Amniotic stem cell (primary cell): ENCODE results near the gene CTBP2.
"Not testable (repeated sequence)": the region's sequence is repeated elsewhere in the genome, so short reads cannot be mapped to it uniquely, and the experiment has no call there.

Source experiments
- DNase-seq: peaks from one replicate; lab custom pipeline; 2025; lab: John Stamatoyannopoulos, UW

Gene CTBP2

DNA sequence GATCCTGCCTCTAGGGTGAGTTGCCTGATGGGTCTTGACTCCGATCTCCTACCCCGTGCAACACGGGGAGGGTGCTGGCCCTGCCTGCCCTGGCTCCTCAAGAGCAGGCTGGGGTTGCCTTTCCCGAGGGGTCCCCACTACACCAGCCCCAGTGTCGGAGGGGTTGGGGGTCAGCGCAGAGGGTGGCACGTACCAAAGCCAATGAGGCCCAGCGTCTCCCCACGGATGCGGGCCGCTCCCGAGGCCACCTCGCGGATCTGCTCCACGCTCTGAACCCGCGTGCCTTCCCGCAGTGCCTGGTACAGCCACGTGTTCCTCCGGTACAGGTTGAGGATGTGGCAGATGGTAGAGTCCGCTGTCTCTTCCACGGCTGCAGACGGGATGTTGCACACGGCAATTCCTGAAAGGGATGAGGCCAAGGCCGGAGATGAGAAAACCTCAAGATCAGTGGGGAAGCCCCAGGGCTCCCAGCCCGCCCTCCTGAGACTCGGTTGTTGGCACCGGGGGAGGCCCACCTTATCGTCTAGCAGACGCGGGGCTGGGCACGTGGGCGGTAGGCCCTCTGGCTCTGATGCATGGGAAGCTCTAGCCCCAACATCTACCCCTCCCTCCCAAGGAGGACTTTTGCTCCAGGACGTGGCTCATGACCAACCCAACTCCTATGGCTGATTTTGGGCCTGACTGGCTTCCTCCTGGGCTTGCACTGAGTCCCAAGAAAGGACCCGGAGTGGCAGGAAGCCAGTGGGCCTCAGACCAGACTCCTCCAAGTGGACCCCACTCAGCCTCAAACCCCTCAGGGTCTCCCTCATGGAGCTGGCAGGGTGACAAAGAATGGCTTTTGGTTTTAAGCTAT lies 162.4 kb downstream of the CTBP2 start:
- no peak for DNase-seq

DNA sequence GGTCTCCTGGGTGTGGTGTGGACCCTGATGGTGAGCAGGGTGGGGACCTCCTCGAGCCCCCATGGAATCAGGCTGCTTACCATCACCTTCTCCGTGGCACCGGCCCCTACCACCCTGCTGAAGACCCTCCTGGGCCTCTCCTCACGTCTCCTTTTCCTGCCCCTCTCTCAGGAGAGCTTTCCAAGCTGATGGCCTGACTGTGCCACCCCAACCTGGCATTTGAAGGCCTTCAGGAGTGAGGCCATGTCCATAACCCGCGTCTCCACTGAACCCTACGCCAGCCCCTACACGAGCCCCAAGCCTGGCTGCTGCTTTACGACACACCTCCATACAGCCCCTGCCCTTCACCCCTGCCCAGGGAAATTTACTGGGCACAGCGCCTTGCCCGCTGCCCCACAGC lies 163.1 kb downstream of the CTBP2 start:
- DNase-seq = no peak

GRCh38 chr10:124996854-124997215 lies 163.5 kb downstream of the CTBP2 start:
- no peak for DNase-seq

GRCh38 chr10:124996127-124996853 lies 164.1 kb downstream of the CTBP2 start:
- no peak for DNase-seq

DNA sequence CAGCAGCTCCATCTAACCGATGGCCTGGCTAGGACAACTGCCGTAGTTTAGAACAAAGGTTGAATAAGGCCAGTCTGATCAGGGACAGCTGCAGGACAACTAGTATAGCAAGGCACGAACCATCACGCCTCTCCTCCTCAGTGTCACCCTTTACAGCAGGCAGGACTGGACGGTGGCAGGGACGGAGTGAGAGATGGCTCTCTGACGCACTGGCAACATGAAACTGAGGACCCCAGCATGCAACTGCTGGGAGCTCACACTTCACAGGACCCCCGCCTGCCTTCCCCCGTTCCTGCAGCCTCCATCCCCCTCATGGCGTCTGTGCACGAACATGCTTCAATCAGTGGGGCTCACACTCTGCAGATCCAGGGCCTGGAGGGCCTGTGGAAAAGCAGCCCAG lies 164.8 kb downstream of the CTBP2 start:
- no peak for DNase-seq

GRCh38 chr10:124994573-124995473 lies 165.5 kb downstream of the CTBP2 start:
- DNase-seq = no peak

DNA sequence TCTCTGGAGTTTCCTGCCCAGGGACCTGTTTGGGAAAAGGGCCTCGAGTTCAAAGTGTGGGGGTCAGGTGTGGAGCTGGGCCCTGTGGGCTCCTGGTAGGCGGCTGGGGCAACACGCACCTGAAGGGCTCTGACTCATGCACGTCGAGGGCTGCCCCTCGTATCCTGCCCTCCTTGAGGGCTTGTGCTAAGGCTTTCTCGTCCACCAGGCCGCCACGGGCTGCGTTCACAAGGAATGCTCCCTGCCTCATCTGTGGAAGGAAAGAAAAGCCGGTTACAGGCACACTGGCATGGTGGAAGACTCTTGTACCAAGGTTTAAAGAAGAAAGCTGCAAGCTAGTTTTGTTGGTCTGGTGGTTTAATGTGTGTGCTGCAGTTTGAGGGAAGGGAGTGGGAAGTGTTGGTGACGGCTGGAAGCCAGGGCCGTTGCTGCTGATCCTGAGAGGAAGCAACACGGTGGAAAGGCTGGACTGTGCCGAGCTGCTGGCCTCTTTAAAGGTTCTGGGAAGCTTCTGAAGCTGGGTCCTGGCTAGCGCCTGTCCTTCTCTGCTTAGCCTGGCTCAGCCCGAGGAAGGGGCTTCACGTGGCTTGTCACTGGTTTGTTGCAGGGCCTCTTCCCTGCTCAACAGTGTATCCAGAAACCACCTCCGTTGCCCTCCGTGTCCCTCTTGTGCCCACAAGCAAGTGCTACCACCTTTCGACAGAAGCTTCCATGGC lies 166.5 kb downstream of the CTBP2 start:
- DNase-seq = no peak

- no peak for DNase-seq
Measured at GRCh38 chr10:124993345-124993708, 167.0 kb downstream of the CTBP2 start.

DNA sequence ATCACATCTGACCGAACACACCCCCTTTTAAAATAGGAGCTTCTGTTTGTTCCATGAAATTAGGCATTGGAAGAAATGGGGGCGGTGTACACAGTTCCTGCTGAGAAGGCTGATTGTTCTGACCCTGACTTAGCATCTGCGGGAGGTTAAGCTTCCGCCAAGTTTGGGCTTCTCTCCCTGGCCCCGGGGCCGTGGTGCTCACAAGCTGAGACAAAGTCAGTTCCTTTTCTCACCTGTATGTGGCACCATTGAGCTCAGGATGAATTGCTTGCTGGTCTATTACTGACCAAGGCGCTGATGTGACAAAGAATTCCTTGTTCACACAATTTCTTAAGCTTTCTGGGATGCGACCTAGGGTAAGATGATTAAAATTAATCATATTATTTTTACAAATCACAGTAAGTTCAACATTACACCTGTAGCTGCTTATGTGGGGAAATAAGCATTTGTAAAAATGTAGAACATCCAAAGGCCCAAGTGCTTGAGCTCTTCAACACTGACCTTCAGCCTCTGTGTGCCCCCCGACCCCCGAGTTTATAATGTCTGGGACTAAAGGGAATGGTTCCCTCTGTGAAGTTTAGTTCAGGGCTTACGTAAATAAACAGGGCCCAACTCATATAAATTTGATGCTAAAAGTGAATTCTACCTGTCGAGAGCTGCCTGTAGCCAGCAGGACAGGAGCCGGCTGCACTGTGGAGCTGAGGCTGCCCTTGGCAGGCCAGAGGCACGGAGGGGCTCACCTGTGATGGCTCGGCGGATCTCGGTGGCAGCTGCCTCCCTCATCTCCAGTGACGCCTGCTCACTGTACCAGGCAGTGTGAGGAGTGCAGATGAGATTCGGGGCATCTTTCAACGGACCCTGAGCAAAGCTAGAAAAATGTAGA lies 167.7 kb downstream of the CTBP2 start:
- no peak for DNase-seq

DNA sequence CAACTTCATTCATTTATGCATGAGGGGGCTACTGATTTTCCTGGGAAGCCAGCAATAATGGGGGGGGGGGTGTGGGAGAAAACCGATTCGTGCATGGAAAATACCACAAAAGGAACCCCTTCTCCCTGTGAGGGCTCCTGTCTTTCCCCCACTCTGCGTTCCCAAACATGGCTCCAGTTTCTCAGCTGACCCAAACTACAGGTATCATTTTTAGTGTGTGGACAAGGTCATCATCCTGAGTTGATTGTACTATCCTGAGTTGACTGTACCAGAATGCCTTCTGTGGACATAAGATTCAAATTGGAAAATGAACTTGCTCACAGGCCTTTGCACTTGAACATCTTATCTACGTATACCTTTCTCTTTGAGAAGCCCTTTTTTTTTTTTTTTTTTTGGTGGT lies 168.5 kb downstream of the CTBP2 start:
- DNase-seq = no peak

- DNase-seq = no peak
Measured at GRCh38 chr10:124990671-124991625, 169.4 kb downstream of the CTBP2 start.

DNA sequence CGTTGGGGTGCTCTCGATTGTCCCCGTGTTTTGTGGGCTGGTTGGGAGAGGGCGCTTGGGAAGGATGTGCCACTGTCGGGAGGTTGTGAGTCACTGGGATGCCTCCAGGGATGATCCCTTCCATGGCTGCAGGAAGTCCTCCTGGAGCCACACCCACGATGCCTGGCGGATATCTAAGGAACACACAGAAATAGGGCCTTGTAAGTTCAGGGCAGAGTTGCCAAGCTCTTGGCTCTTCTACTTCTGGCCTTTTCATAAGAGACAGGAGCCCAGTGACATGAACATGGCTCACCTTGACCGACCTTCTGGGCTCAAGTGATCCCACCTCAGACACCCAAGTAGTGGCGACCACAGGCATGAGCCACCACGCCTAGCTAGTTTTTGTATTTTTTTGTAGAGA lies 170.8 kb downstream of the CTBP2 start:
- DNase-seq = no peak

DNA sequence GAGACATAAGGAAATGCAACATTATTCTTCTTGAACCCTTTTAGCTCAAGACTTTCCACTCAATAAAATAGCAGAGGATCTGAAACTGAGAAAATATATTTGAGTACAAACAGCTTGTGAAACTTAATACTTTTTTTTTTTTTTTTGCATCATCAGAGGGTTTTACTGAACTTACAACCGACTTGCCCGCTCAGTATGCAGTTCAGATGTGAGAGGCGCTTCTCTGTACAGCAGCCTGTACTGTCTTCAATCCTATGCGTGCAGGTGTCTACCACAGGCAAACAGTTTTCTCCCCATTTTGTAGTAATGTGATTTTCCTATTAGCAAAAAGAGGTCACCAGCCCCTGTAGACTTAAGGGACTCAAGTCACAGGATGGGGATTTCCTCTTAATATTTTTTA lies 171.6 kb downstream of the CTBP2 start:
- DNase-seq = not testable (repeated sequence)

DNA sequence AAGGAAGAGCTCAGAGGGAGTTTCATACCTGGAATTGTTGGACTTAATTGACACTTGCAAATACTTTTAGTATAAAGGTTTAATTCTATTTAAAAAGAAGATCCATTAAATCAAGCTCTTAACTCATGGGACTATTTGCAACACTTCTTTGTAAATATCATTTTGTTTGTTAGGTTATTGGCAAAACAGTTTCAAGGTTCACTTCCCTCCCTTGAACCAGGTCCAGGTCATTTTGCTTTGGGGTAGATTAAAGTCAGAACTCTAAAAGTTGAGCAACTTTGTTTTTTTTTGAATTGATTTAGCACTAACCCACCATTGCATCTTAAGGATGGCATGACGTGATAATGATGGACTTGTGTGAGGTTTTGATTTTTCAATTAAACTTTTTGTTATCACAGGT lies 172.6 kb downstream of the CTBP2 start:
- DNase-seq = no peak

DNA sequence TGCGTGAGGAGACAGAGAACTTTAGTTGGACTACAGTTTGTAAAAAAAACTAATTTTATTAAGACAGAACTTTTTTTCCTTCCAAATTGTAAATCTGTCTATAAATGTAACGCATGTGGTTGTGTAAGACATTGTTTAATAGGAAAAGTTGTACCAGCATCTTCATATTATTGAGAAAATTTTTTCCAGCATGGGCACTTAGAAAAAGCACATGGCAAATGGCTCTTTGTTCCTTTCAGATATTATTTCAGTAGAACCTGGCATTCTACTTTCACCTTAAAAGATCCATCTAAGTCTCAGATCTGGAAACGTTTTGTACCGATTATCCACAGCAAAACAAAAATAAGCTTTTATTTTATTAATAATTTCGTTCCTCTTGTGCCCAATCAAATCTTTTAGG lies 175.2 kb downstream of the CTBP2 start:
- no peak for DNase-seq

DNA sequence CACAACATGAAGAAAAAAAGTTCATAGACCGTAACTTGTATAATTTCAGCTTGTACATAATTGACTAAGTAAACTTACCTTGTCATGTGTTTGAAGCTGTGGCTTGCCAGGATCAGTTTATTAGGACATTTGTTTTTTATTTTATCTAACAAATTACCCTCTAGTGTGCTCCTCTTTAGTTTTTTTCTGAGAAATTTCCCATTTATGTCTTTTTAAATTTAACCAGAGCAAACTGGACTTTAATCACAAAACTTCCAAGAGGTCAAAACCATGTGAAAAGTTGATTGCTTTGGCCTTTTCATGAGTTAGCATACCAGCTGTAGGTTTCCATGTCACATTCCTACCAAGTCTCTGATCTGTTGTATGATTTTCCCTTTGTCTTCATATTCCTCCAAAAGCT lies 176.0 kb downstream of the CTBP2 start:
- DNase-seq = no peak

GRCh38 chr10:124983321-124983720 lies 177.0 kb downstream of the CTBP2 start:
- no peak for DNase-seq

DNA sequence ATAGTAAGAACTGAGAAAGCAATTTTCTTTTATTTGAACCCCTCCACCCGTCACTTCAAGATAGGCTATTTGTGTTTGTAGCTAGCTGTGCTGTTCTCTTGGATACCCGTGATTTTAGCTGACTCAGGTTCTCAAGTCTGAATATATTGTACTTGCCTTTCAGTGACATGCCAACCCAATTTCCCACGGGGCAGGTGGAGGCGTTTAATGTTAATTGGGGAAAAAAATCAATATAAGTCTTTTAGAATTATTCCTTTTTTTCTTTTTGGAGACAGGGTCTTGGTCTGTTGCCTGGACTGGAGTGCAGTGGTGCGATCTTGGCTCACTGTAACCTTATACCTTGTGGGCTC lies 182.0 kb downstream of the CTBP2 start:
- no peak for DNase-seq

- DNase-seq = no peak
Measured at GRCh38 chr10:124977648-124978375, 182.6 kb downstream of the CTBP2 start.
